Stimulated activated naive CD8-positive, alpha-beta T cell treated with anti-CD3 and anti-CD28 coated beads, Interleukin-15, Interleukin-2, amounts not matched to agents 100 U/mL and 50 U/mL, for 24 hours (primary cell): ENCODE data around the gene COQ5.
A peak's percentile ranks its signal among the peaks of the same experiment; 100 is the strongest.

Experiments
- ATAC-seq: fragments of 150-1000 bp; cut with Tn5 transposase; one replicate; pipeline ENCODE4 v1.10.0; 2021
- DNase-seq: peaks from one replicate; pipeline ENCODE4 v3.0.0; 2021

The COQ5 gene

DNA sequence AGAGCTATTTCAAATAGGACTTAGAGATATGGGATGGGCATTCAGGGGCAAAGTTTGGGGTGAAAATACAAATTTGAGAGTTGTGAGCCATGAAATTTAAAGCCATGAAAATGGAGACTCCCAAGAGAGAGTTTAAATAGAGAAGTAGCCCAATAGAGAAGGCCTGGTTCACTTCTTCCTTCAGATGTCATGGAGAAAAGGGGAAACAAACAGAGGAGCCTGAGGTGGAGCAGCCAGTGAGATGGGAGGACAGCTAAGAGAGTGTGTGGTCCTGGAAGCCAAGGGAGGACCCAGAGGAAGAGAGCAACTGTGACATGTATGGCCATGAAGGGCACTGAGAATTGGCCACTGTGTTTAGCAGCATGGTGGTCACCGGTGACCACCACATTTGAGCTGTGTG is 45.3 kb downstream of the COQ5 start:
- no peak for DNase-seq
- no peak for ATAC-seq

DNA sequence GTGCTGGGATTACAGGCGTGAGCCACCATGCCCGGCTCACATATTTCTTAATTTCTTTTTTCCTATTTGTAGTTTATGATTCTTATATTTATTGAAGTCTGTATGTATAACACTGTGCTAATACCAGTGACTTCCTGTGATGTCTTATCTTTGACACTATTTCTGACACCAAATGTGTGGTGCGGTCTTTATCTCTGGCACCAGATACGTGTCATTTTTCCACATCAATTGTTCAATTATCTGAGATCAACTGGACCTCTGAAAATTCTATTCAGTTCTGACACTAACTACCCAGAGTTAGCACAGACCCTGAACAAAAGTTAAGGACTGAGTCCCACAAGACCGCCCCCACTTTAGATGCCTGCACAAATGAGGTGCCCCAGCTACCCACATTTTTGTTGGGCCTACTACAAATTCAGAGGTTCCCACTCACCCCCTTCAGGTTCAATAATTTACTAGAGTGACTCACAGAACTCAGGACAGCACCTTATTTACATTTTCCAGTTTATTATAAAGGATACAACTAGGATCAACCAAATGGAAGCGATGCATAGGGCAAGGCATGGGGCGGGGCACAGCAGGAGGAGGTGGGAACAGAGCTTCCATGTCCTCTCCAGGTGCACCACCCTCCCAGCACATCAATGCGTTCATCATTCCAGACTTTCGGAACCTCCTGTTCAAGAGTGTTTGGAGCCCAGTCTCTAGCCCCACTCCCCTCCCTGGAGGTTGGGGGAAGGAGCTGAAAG is 47.8 kb downstream of the COQ5 start:
- ATAC-seq (peak; percentile 36), DNase-seq (no peak)

DNA sequence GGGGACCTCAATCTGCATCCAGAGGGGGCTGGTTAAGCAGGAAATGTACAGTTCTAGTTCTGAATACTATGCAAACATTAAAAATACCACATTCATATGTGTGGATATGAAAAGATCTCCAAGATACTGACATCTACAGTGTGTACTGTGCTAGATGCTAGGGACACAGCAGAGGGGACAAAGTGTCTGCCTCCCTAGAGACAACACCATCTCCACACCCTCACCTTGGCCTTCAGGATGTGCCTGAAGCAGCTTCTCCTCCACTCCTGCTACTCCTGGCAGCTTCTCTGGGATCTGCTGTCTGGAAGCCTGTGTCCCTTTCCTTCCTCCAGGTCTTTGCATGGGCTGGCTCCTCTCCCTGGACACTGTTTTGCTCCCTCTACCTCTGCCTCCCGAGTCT is 48.7 kb downstream of the COQ5 start:
- ATAC-seq (no peak), DNase-seq (no peak)

DNA sequence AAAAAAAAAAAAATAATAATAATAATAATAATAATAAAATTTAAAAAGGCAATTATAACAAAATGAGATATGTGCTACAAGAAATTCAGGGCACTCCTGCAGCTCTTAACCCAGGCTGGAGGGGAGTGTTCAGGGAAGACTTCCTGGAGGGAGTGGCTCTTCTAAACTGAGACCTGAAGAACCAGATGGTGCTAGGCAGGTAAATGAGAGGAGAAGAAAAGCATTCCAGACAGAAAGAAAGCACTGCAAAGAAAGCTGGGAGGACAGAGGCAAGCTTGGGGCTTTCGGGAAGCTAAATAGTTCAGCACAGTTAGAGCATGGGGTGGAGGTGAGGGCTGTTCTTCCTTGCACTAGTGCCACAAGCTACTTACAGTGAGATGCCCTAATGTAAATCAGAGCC is 49.5 kb downstream of the COQ5 start:
- ATAC-seq, result no peak
- no peak for DNase-seq

DNA sequence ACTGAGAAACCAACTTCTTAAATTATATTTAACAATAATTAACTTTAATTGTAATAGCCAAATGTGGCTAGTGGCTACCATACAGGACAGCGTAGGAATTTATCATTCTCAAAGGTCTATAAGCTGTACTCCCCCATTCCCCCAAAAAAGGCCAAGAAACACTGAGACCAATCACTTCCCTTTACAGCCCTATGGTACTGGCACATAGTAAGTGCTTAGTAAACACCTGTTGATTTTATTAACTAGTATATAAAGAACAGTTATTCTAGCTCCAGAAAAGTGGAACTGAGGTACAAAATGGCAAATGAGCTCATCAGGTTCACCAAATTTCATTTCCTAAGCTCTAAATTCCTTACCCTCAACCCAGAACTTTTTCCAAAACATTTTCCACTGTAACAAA is 53.3 kb downstream of the COQ5 start:
- DNase-seq (no peak), ATAC-seq (no peak)

DNA sequence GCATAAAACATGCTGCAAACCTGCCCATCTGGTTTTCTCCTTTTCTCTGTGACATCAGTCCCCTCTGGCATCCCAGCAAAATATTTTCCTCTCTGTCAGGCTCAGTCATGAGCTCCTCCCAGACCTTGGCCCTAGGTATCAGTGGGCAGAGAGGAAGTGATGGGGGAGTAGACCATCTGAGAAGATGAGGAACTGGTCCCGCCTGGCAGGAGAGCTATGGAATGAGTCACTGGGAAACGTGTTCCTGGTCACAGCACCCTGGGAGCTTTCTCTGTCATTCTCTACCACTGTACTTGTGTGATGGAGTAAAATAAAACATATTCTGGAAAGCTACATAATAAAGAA is 54.4 kb downstream of the COQ5 start:
- ATAC-seq (no peak), DNase-seq (no peak)

DNA sequence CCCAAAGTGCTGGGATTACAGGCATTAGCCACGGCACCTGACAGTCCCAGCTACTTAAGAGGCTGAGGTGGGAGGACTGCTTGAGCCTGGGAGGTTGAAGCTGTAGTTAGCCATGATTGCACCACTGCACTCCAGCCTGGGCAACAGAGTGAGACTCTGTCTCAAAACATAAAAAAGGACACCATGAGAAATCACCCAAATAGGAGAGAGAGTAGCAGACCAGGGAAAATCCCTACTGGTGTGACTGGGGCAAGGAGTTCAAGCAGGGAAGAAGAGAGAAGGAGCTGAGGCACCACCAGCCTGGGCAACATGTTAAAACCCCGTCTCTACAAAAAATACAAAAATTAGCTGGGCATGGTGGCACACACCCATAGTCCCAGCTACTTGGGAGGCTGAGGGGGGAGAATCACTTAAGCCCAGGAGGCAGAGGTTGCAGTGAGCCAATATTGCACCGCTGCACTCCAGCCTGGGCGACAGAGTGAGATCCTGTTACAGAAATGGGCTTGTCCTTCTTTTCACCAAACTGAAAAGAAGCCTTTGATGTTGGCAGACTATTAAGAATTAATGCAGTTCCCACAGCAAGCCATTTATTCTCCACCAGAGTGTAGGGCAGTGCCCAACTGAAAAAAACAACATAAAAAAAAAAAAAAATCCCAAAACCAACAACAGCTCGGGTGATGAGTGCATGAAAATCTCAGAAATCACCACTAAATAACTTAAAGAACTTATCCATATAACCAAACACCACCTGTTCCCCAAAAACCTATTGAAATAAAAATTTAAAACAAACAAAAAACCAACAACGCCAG is 54.9 kb downstream of the COQ5 start:
- ATAC-seq, result no peak
- DNase-seq, result no peak

DNA sequence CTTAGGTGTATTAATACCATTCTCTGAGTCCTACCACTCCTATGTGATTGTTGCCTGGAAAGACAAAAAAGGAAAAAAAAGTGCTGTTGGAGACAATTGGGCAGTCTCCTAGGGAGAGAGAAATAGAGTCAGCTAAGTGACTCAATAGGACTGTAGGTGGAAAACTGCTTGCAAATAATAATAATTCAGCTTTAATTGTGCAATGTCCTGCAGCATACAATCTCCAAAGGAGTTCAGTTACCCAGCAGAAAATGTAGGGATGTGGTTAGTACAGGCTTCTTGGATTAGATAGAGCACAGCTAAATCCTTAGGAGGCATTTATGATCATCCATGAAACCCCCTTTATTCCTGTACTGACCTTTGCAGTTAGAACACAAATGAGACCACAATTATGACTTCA is 56.4 kb downstream of the COQ5 start:
- ATAC-seq (no peak), DNase-seq (no peak)

DNA sequence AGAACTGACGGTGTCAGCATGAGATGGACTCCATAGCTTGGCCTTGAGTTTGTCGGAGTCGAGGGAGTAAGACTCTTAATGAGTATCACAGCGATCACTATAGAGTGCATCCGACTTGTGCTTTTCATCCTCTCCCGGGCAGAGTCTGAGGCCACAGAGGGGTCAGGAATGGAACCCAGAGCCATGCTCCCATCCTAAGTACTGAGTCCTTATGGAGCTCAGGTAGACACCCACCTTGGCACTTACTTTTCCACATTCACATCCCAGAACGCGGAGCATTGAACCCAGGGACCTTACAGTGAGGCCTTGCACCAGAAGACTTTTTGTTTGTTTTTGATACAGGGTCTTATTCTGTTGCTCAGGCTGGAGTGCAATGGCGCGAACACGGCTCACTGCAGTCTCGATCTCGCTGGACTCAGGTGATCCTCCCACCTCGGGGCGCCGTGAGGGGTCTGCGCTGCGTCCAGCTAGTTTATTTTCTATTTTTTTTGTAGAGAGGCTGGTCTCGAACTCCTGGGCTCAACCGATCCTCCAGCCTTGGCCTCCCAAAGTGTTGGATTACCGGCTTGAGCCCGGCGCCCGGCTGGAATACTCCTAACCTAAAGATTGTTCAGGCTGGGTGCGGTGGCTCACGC is 58.7 kb downstream of the COQ5 start:
- peak; percentile 16 for ATAC-seq
- DNase-seq, result no peak

DNA sequence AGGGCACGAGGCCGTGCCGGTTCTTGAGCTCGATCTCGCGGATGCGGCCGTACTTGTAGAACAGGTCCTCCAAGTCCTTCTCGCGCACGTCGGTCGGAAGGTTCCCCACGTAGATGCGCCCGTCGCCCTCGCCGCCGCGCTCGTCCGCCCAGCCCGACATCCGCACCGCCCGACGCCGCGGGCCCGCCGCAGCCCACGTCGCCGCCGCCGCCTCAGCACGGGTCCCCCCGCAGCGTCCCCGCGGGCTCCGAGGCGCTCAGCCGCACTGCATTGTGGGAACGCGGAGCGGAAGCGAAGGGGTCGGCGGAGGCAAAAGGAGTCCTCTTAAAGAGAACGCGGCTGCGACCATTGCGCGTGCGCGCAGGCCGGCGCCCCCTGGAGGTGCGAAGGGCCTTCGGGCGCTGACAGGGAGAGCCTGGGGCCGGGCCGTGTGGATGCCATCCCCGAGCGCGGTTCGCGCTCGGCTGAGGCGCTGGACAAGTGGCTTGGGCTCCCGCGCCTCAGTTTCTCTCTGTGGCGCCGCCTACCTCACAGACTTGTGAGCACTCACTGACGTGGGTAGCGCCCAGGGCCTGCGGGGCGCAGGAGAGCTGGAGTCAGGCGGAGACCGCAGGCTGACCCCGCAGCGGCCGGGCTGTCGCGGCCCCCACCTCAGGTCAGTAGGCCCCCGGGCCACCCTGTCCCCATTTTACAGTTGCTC is 59.4 kb downstream of the COQ5 start, which contains the start of gene SRSF9:
SRSF9 (minus strand) TSS at position 299 of the 700 bp plus-strand sequence; CDS start at position 160, 139 bp downstream.
- ATAC-seq (peak; percentile 97), DNase-seq (peak; percentile 99)

DNA sequence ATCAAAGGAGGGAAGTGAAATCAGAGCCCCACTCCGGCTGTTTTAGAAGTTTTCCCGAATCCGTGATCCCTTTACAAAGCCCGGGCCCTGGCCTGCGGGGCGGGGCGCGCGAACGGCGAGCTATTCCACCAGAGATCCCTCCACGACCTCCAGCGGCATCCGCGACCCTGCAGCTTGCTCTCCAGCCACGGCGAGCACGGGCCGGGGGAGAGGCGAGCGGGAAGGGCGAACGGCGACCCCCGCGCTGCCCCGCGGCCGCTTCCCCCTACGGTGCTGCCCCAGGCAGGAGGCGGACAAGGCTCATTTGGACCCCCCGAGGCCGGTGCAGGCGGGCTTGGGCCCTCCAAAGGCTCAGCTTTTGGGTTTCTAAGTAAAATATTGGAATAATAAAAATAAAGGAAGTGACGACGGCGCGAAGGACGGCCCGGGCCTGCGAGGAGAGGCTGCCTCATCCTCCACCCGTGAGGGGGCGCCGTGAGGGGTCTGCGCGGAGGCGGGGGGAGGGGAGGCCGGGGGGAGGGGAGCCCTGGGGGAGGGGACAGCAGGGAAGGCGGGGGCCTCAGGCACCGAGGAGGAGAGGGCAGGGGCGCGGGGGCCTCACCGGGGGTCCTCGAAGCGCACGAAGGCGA is 60.0 kb downstream of the COQ5 start:
- DNase-seq (peak; percentile 68), ATAC-seq (peak; percentile 33)

DNA sequence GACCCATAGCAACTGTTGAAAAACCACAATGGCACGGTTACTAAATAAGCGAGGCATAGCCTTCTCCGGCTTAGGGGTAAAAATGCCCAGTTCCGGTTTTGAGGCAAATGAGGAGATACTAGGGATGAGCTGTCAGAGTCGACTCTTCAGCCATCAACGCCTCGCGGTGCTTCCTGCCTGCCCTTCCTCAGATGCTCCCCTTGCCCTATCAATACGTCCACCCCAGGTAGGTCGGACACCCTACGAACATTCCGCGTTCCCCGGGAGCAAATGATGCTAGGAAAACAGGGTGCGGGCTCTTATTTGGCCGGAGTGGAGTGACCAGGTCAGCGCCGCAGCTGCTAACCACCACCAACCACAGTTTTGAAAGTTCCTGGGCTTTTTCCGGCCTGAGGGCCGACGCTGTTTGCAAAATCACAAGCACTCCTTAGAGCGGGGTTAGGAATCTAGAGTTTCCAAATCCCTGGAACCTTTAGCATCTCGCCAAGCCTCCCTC is 60.6 kb downstream of the COQ5 start:
- no peak for ATAC-seq

DNA sequence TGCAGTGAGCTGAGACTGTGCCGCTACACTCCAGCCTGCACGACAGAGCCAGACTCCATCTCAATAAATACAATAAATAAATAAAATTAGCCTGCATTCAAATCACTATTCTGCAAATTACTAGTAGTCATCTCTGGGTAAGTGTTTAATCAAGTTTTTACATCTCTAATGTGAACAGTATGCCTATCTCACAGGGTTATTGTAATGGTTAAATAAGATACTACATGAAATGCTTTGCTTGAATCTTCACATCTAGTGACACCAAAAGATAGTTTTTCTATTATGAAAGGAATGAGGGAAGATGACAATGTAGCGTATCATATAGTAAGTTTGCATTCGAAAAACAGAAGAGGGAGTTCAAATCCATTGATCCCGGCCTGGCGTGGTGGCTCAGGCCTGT is 61.5 kb downstream of the COQ5 start:
- no peak for ATAC-seq
- DNase-seq, result no peak

More for the DNA sequence above, 60.6 kb downstream of the COQ5 start:
- DNase-seq, result peak; percentile 48

DNA sequence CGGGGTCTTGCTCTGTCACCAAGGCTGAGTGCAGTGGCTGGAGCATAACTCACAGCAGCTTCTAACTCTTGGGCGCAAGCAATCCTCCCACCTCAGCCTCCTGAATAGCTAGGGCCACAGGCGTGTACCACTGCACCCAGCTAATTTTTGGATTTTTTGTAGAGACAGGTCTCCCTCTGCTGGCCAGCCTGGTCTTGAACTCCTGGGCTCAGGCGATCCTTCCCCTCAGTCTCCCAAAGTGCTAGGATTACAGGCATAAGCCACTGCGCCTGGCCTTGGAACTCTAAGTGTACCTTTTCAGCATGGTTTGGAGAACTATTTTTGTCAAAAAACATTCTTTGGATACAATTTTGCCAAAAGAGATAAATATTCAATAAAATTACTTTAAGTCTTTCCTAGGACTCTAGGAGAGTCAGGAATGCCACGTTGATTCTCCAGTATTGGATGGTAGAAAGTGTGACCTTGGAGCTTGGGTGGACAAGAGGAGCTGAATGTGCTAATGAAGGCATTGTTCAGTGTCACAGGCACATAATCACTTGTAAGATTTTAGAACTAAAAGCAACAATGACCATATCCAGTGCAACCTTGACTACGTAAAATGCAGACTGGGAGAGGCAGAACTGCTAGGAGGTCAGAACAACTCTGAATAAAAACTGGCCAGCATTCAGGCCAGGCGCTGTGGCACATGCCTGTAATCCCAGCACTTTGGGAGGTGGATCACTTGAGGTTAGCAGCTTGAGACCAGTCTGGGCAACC is 62.2 kb downstream of the COQ5 start:
- DNase-seq, result peak; percentile 38
- ATAC-seq, result no peak

DNA sequence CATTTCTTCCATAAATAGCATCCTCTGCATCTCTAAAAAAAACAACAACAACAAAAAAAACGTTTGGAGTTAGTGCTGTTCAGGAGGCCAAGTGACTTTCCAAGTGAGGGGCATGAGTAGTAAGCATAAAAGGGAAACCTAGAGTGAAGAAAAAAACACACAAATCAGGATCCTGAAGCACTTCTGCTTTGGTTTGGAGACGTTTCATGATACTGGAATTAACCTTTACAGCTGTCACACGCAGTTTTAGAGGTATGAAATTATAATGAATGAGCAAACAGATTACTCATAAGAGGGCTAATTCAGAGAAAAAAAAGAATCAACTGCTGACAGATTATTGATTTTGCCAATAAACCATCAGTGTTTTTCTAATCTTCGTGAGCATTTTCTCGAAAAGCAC is 63.2 kb downstream of the COQ5 start:
- no peak for DNase-seq

DNA sequence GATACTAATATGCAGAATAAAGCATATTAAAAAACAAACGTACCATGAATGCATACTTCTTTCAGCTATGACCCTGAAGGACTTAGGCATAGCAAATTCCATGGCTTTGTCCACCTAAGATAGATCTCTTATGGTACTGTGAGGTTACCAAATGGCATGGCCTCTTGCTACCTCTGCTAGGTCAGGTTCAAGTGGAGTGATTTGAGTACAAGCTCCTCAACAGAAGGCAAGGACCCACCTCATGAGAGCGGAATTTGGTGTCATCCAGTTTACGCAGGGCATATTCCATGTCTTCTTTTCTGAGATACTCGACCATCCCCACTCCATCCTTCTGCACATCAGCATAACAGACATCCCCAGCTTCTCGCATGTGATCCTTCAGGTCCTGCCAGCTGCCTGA is 65.2 kb downstream of the COQ5 start:
- no peak for ATAC-seq

More for the DNA sequence above, 63.2 kb downstream of the COQ5 start:
- no peak for ATAC-seq

DNA sequence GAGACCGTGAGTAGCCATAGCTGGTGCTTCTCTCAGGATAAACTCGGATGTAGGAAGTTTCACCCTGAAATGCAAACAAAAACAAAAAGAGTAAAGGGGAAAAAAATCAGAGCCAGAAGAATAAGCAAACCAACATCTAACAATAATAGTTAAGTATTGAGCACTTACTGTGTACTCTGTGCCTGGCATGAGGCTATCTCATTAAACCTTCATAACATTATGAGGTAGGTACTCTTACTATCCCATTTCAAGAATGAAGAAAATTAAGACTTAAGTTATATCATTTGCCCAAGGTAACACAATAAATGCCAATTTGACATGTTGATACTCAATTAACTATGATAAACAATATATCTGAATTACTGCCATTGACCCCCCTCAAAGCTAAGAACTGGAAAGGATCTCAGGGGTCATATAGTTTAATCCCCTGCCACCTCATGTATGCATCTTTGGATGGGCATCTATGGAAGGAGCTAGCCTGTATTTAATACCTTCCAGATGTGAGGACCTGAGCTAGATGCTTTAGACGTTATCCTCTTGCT is 66.8 kb downstream of the COQ5 start:
- ATAC-seq (no peak), DNase-seq (no peak)

More for the DNA sequence above, 65.2 kb downstream of the COQ5 start:
- DNase-seq, result no peak

DNA sequence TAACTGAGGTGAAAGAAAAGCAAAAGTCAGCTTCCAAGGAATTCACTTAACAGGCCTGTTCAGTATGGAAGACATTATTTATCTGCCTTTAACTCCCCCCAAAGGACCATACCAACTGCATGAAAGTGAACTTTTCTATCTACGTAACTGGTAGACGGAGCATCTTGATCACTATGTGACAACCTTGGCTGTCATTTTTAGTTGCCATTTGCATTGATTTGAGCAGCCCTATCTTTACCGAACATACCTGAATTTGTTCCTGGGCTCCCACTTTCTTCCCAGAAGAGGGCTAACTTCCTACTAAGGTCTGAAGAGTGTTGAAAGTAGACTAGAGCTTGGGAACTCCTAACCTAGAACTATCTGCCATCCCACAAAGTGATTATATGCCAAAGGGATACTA is 68.8 kb downstream of the COQ5 start:
- DNase-seq, result no peak
- ATAC-seq, result no peak

DNA sequence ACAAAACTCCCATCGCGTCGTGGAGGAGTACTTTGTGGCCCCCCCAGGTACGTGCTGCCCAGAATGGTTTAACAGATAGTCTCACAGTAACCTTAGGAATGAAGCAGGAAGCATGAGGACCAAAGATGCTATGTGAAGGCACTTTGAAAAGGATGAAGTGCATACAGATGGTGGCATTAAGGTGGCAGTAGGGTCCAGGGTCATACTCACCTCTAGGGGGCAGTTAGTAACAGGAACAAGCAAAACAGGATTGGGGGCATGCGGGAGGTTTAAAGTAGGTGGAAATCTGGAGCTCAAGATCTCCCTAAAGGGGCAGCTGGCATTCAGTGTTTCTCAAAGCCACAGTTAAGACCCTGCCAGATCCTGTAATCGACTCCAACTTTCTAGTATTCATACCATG is 71.8 kb downstream of the COQ5 start:
- ATAC-seq, result peak; percentile 45
- no peak for DNase-seq

DNA sequence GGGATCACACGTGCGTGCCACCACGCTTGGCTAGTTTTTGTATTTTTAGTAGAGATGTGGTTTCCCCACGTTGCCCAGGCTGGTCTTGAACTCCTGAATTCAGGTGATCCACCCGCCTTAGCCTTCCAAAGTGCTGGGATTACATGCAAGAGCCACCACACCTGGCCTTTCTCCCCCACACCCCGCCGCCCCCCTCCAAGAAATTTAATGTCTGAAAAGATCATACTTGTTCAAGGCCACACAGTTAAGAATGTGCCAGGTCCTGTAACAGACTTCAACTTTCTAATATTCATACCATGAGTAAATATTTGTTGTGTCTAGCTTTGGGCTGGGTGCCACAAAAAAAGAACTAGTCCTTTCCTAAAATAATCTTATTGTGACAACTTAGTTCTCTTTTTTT is 73.7 kb downstream of the COQ5 start:
- no peak for ATAC-seq

DNA sequence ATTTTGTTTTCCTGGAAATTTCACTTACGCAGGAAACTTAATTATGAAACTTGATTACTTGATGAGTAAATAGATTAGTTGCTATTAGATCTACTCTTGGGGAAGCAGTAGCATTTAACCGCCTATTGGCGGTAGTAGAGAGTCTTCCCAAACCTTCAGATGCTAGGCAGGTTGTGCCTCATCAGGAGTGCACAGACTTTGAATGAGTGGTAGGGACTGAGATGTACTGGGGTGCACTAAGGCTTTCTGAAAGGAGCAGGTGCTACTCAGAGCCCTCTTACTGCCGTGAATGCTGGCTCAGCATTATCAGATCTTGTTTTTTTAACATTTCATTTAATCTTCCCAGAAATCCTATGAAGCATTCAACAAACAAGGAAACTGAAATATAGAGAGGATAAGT is 75.0 kb downstream of the COQ5 start:
- DNase-seq (no peak), ATAC-seq (peak; percentile 75)

More for the DNA sequence above, 73.7 kb downstream of the COQ5 start:
- DNase-seq, result no peak
